HepG2 (cell line): ENCODE data around the gene LDAH. TPM values are rescaled to one million over a fixed set of nuclear protein-coding genes. Genes with fewer than 3 reads are reported as not detected.

Experiments used
- KDM5A ChIP-seq: fragments of 200-600 bp; sonication (generic); IDR thresholded peaks from 2 replicates; pipeline ENCODE4 v1.7.0; 2018; ENCODE audit warnings: antibody characterized with exemption, mild to moderate bottlenecking, low read length, borderline replicate concordance
- KLF16 ChIP-seq, 2 experiments: sonication (generic) in 1 of 2; formaldehyde crosslinking in 1 of 2; IDR thresholded peaks; 2 replicates each; pipeline versions ENCODE4 v1.6.1 to v1.8.0; 2016 to 2023; ENCODE audit warnings: missing genetic modification reagents in 2 of 2, missing compliant biosample characterization in 1 of 2
- LCORL ChIP-seq, 2 experiments: fragments of 450-650 bp in 1 of 2; sonication (generic) in 1 of 2; formaldehyde crosslinking in 1 of 2; IDR thresholded peaks; 2 replicates each; pipeline versions ENCODE4 v1.5.0 to v1.6.1; 2017 to 2020; ENCODE audit warnings: antibody characterized with exemption in 1 of 2, missing genetic modification reagents in 1 of 2
- MLLT10 ChIP-seq: sonication (generic); formaldehyde crosslinking; IDR thresholded peaks from 2 replicates; pipeline ENCODE4 v1.4.0; 2020; ENCODE audit warnings: missing genetic modification reagents
- POLR2AphosphoS2 ChIP-seq: IDR thresholded peaks from 2 replicates; pipeline ENCODE4 v1.6.1; 2011; ENCODE audit warnings: low read depth, low read length, improper control_type of control experiment
- SOX13 ChIP-seq, 3 experiments: fragments of 450-650 bp in 1 of 3; sonication (generic) in 1 of 3; formaldehyde crosslinking in 1 of 3; IDR thresholded peaks in 2 of 3; conservative IDR thresholded peaks in 1 of 3; 2 replicates each; pipeline versions ENCODE4 v1.5.0 to v1.6.1; 2016 to 2020; ENCODE audit warnings: antibody characterized with exemption in 1 of 3, mild to moderate bottlenecking in 1 of 3, missing compliant biosample characterization in 1 of 3, missing genetic modification reagents in 1 of 3, moderate library complexity in 1 of 3
- TEAD3 ChIP-seq: optimal IDR thresholded peaks from 2 replicates; pipeline ENCODE3; 2016; ENCODE audit warnings: borderline replicate concordance
- ZNF160 ChIP-seq: sonication (generic); formaldehyde crosslinking; IDR thresholded peaks from 2 replicates; pipeline ENCODE4 v1.8.0; 2022; ENCODE audit warnings: mild to moderate bottlenecking, inconsistent platforms, missing genetic modification reagents
- ZNF180 ChIP-seq: sonication (generic); formaldehyde crosslinking; IDR thresholded peaks from 2 replicates; pipeline ENCODE4 v1.4.0; 2020; ENCODE audit warnings: low read depth, missing genetic modification reagents, borderline replicate concordance
- ZNF615 ChIP-seq: sonication (generic); formaldehyde crosslinking; IDR thresholded peaks from 2 replicates; pipeline ENCODE4 v1.5.0; 2020; ENCODE audit warnings: mild to moderate bottlenecking, missing genetic modification reagents, borderline replicate concordance
- ZNF777 ChIP-seq: sonication (generic); formaldehyde crosslinking; IDR thresholded peaks from 2 replicates; pipeline ENCODE4 v1.4.0; 2020; ENCODE audit warnings: missing genetic modification reagents
- ZNF878 ChIP-seq: sonication (generic); formaldehyde crosslinking; IDR thresholded peaks from 2 replicates; pipeline ENCODE4 v1.8.1; 2023; ENCODE audit warnings: mild to moderate bottlenecking, missing genetic modification reagents, moderate library complexity
- polyA plus RNA-seq, 8 experiments: library from polyadenylated mRNA; depleted of rRNA in 3 of 8; stranded (reverse) in 7 of 8; unstranded in 1 of 8; fragments of >200 nt; fragmentation: Illumina TruSeq in 4 of 8; extraction: Trizol in 4 of 8; gene quantifications; 2 replicates each; pipeline versions ENCODE4 v1.2.1 to v1.2.3, GENCODE V29; 2011 to 2016; ENCODE audit warnings: low read depth in 4 of 8, missing spikeins in 1 of 8, mixed read lengths in 1 of 8; ENCODE audit not compliant: insufficient read depth in 1 of 8
- total RNA-seq, 5 experiments: library from RNA; depleted of rRNA; stranded (reverse); fragments of >200 nt; fragmentation: Illumina TruSeq; extraction: Trizol; gene quantifications; 2 replicates each; pipeline ENCODE4 v1.2.3, GENCODE V29; 2016; ENCODE audit warnings: low read depth in 1 of 5
- TF ChIP-seq, protein P1 (sequence below): sonication (generic); formaldehyde crosslinking; IDR thresholded peaks from 2 replicates; pipeline ENCODE4 v1.5.1; 2020; ENCODE audit warnings: mild to moderate bottlenecking, missing genetic modification reagents, moderate library complexity
- TF ChIP-seq, protein P2 (sequence below): sonication (generic); formaldehyde crosslinking; IDR thresholded peaks from 2 replicates; pipeline ENCODE4 v1.8.0; 2022; ENCODE audit warnings: missing genetic modification reagents, mild to moderate bottlenecking, moderate library complexity, borderline replicate concordance
- TF ChIP-seq, protein P3 (sequence below): IDR thresholded peaks from 2 replicates; pipeline ENCODE4 v1.6.1; 2018; ENCODE audit warnings: missing genetic modification reagents, mild to moderate bottlenecking, missing compliant biosample characterization
- TF ChIP-seq, protein P4 (sequence below): sonication (generic); formaldehyde crosslinking; IDR thresholded peaks from 2 replicates; pipeline ENCODE4 v1.4.0; 2020; ENCODE audit warnings: missing genetic modification reagents
- TF ChIP-seq, protein P5 (sequence below): conservative IDR thresholded peaks from 2 replicates; pipeline ENCODE4 v1.6.1; 2018; ENCODE audit warnings: missing genetic modification reagents

LDAH gene
- total and polyA plus RNA-seq, 2 of the 13 experiments (the other 11 are each of a cell fraction or from before 2014, with no cell fraction given): 28.8 to 46.2 TPM

DNA sequence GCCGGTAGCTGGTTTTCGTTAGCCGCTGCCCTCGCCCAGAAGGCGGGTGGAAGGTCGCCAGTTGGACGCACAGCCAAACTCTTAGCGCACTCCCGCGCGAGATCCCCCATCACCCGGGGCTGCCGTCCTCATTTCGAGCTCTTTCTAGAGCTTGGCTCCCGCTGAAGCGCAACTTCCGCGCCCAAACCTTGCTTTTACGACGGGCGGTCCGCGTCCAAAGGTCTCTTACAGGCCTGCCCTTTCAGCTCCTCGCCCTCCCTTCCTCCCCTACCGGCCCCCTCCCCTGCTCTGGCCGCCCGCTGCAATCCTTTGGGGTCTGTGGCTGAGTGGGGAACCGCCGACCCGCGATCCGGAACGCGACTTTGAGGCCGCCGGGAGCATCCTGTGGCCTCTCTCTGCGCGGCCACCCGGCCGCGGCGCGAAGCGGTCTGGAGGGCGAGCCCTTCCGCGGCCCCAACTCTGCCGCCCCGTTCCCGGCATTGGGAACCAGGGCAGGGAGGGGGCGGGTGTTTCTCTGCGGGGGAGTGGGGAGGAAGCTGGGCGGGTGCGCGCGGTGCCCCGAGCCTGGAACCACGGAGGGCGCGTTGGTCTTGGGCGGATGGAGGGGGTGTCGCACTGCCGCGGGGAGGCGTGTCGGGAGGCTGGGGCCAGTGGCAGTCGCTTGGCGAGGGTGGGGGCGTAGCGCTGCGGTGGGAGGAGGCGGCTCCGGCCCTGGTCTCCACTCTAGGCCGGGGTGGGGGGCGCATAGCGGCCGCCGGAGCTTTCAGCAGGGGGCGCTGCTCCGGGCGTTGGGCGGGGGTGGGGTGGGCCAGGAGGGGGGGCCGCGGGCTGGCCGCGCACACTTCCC, 156.4 kb downstream of the LDAH start, which contains the start of gene GDF7 (continued):
- TF ChIP-seq SOX13 (IDR thresholded peaks at IDR 0.05) (peak; percentile 20; the same call in 1 of the 2 replicates), SOX13 (CRISPR knock-in tag; conservative IDR thresholded peaks at IDR 0.05 in 1 of 2, IDR thresholded peaks at IDR 0.05 in 1 of 2) (no peak), KLF16 (CRISPR knock-in tag; IDR thresholded peaks at IDR 0.05) (peak in 1 of 2 experiments; percentile 17; a peak in 1 of 4 replicates), LCORL (IDR thresholded peaks at IDR 0.05) (no peak), LCORL (CRISPR knock-in tag; IDR thresholded peaks at IDR 0.05) (peak; percentile 85), ZNF878 (no peak), ZNF777 (CRISPR knock-in tag) (peak; percentile 99), ZNF615 (CRISPR knock-in tag) (no peak), TEAD3 (peak; percentile 9), MLLT10 (CRISPR knock-in tag) (no peak), ZNF180 (CRISPR knock-in tag) (no peak), KDM5A (no peak; the same call in 1 of the 2 replicates), ZNF160 (CRISPR knock-in tag) (peak; percentile 58; the same call in 1 of the 2 replicates), POLR2AphosphoS2 (no peak)
- TF ChIP-seq, protein P1, sequence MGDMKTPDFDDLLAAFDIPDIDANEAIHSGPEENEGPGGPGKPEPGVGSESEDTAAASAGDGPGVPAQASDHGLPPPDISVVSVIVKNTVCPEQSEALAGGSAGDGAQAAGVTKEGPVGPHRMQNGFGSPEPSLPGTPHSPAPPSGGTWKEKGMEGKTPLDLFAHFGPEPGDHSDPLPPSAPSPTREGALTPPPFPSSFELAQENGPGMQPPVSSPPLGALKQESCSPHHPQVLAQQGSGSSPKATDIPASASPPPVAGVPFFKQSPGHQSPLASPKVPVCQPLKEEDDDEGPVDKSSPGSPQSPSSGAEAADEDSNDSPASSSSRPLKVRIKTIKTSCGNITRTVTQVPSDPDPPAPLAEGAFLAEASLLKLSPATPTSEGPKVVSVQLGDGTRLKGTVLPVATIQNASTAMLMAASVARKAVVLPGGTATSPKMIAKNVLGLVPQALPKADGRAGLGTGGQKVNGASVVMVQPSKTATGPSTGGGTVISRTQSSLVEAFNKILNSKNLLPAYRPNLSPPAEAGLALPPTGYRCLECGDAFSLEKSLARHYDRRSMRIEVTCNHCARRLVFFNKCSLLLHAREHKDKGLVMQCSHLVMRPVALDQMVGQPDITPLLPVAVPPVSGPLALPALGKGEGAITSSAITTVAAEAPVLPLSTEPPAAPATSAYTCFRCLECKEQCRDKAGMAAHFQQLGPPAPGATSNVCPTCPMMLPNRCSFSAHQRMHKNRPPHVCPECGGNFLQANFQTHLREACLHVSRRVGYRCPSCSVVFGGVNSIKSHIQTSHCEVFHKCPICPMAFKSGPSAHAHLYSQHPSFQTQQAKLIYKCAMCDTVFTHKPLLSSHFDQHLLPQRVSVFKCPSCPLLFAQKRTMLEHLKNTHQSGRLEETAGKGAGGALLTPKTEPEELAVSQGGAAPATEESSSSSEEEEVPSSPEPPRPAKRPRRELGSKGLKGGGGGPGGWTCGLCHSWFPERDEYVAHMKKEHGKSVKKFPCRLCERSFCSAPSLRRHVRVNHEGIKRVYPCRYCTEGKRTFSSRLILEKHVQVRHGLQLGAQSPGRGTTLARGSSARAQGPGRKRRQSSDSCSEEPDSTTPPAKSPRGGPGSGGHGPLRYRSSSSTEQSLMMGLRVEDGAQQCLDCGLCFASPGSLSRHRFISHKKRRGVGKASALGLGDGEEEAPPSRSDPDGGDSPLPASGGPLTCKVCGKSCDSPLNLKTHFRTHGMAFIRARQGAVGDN (CRISPR knock-in tag): peak; percentile 84
- TF ChIP-seq, protein P2, sequence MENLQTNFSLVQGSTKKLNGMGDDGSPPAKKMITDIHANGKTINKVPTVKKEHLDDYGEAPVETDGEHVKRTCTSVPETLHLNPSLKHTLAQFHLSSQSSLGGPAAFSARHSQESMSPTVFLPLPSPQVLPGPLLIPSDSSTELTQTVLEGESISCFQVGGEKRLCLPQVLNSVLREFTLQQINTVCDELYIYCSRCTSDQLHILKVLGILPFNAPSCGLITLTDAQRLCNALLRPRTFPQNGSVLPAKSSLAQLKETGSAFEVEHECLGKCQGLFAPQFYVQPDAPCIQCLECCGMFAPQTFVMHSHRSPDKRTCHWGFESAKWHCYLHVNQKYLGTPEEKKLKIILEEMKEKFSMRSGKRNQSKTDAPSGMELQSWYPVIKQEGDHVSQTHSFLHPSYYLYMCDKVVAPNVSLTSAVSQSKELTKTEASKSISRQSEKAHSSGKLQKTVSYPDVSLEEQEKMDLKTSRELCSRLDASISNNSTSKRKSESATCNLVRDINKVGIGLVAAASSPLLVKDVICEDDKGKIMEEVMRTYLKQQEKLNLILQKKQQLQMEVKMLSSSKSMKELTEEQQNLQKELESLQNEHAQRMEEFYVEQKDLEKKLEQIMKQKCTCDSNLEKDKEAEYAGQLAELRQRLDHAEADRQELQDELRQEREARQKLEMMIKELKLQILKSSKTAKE (CRISPR knock-in tag): peak; percentile 62; the same call in 1 of the 2 replicates
- TF ChIP-seq, protein P3, sequence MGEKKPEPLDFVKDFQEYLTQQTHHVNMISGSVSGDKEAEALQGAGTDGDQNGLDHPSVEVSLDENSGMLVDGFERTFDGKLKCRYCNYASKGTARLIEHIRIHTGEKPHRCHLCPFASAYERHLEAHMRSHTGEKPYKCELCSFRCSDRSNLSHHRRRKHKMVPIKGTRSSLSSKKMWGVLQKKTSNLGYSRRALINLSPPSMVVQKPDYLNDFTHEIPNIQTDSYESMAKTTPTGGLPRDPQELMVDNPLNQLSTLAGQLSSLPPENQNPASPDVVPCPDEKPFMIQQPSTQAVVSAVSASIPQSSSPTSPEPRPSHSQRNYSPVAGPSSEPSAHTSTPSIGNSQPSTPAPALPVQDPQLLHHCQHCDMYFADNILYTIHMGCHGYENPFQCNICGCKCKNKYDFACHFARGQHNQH (CRISPR knock-in tag): no peak
- TF ChIP-seq, protein P4, sequence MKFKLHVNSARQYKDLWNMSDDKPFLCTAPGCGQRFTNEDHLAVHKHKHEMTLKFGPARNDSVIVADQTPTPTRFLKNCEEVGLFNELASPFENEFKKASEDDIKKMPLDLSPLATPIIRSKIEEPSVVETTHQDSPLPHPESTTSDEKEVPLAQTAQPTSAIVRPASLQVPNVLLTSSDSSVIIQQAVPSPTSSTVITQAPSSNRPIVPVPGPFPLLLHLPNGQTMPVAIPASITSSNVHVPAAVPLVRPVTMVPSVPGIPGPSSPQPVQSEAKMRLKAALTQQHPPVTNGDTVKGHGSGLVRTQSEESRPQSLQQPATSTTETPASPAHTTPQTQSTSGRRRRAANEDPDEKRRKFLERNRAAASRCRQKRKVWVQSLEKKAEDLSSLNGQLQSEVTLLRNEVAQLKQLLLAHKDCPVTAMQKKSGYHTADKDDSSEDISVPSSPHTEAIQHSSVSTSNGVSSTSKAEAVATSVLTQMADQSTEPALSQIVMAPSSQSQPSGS (CRISPR knock-in tag): no peak
- TF ChIP-seq, protein P5, sequence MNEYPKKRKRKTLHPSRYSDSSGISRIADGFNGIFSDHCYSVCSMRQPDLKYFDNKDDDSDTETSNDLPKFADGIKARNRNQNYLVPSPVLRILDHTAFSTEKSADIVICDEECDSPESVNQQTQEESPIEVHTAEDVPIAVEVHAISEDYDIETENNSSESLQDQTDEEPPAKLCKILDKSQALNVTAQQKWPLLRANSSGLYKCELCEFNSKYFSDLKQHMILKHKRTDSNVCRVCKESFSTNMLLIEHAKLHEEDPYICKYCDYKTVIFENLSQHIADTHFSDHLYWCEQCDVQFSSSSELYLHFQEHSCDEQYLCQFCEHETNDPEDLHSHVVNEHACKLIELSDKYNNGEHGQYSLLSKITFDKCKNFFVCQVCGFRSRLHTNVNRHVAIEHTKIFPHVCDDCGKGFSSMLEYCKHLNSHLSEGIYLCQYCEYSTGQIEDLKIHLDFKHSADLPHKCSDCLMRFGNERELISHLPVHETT (CRISPR knock-in tag): no peak
